GM19239 (cell line): ENCODE data around the gene ITGA3.
A peak's percentile ranks its signal among the peaks of the same experiment; 100 is the strongest.
"Not testable (repeated sequence)": the region's sequence is repeated elsewhere in the genome, so short reads cannot be mapped to it uniquely, and the experiment has no call there.

ENCODE experiments used
- DNase-seq: peaks from one replicate; pipeline ENCODE4 v3.0.0; 2011; ENCODE audit warnings: low spot score; ENCODE audit not compliant: insufficient read length
- FAIRE-seq: peaks from 2 replicates; lab custom pipeline; 2011; peaks lifted over from hg19 to GRCh38; lab: Jason Lieb, UNC

The ITGA3 gene

GRCh38 chr17:50051082-50051576, 4.8 kb upstream of the ITGA3 start:
- DNase-seq, result no peak
- FAIRE-seq, result no peak

GRCh38 chr17:50051606-50052005, 4.3 kb upstream of the ITGA3 start:
- no peak for DNase-seq
- FAIRE-seq, result no peak

GRCh38 chr17:50052241-50052796, 3.6 kb upstream of the ITGA3 start:
- DNase-seq (no peak), FAIRE-seq (no peak)

GRCh38 chr17:50052822-50053653, 2.9 kb upstream of the ITGA3 start:
- DNase-seq (no peak), FAIRE-seq (no peak)

GRCh38 chr17:50053654-50053960, 2.3 kb upstream of the ITGA3 start:
- no peak for FAIRE-seq
- no peak for DNase-seq

- no peak for FAIRE-seq
Measured at GRCh38 chr17:50055055-50055425, 870 bp upstream of the ITGA3 start.

GRCh38 chr17:50056217-50056960, 479 bp downstream of the ITGA3 start:
- FAIRE-seq (no peak), DNase-seq (peak; percentile 69)

More at GRCh38 chr17:50055055-50055425, 870 bp upstream of the ITGA3 start:
- no peak for DNase-seq

GRCh38 chr17:50056961-50057330, 1.0 kb downstream of the ITGA3 start:
- no peak for FAIRE-seq
- no peak for DNase-seq

- FAIRE-seq (no peak), DNase-seq (no peak)
Measured at GRCh38 chr17:50057521-50057991, 1.6 kb downstream of the ITGA3 start.

GRCh38 chr17:50058296-50058953, 2.5 kb downstream of the ITGA3 start:
- DNase-seq, result no peak
- FAIRE-seq, result no peak

GRCh38 chr17:50059256-50059655, 3.3 kb downstream of the ITGA3 start:
- FAIRE-seq (no peak), DNase-seq (no peak)

- no peak for FAIRE-seq
- DNase-seq, result no peak
Measured at GRCh38 chr17:50059759-50060273, 3.9 kb downstream of the ITGA3 start.

GRCh38 chr17:50060951-50061712, 5.2 kb downstream of the ITGA3 start:
- FAIRE-seq (no peak), DNase-seq (no peak)

- not testable (repeated sequence) for FAIRE-seq, DNase-seq
Measured at GRCh38 chr17:50061713-50062045, 5.8 kb downstream of the ITGA3 start.

- FAIRE-seq (no peak), DNase-seq (no peak)
Measured at GRCh38 chr17:50062293-50063243, 6.7 kb downstream of the ITGA3 start.

- DNase-seq (no peak), FAIRE-seq (no peak)
Measured at GRCh38 chr17:50063561-50064252, 7.8 kb downstream of the ITGA3 start.

GRCh38 chr17:50064253-50065001, 8.5 kb downstream of the ITGA3 start:
- FAIRE-seq (no peak), DNase-seq (no peak)
